ENCODE measurements around the gene MUS81. TPM values are rescaled to one million over a fixed set of nuclear protein-coding genes. Genes with fewer than 3 reads are reported as not detected.

Gene MUS81
- total and polyA plus RNA-seq, 3 experiments from 2014 or later, result 35.2 to 85.8 (median 84.7) TPM

DNA sequence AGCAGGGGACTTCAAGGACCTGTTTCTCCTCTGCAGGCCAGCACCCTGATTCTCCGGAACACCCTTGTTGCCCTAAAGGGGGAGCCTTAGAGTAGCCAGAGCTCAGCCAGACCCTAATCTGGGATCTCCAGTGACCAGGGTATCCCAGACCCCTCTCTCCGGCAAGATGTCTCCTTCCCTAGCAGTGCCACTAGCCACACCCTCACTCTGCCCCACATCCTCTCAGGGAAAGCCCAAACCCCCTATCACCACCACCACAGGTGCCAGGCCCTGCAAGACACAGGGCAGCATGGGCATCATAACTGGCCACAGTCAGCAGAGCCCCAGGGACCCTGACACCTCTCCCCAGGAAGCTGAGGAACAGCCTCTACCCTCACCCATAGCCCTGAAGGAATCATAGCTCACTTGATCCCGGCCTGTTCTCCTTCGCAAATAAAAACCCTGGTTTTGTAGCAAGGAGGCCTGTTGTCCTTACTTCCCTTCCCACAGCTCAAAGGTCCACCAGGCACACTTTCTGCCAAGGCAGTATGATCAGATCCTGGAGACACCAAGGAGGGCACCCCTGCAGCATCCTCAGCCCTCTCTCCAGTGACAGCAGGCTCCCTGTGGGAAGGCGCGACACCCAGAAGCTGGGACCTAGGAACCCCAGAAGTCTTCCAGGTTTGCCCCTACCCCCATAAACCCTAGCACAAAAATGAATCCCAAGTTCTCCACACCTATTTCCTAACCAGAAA is 6.8 kb upstream of the MUS81 start:
- Mint-ChIP-seq H3K36me3 (peaks cover 19 to 66% (median 24%) of the 10 kb centered on the region in 3 donors), H3K27ac (peak overlapping the region in 2 of 8 donors; percentile 43 to 71), H3K4me1 (peaks cover 40 to 48% (median 44%) of the 10 kb centered on the region in 3 donors), H3K27me3 (no peaks in the 10 kb centered on the region), H3K9me3 (no peaks in the 10 kb centered on the region), H3K4me3 (peak overlapping the region in 2 of 7 donors; percentile 50 to 81)
- no peak for DNase-seq
- Histone ChIP-seq H3K27me3 (ENCODE audit: insufficient read depth, low read length, poor library complexity, severe bottlenecking) (no peaks in the 10 kb centered on the region), H3K27ac (ENCODE audit: low read depth, low read length) (no peak overlapping the region), H3K36me3 (ENCODE audit: insufficient read depth, low read length) (peaks cover 46% of the 10 kb centered on the region), H3K4me1 (ENCODE audit: insufficient read depth, low read length) (peaks cover 40% of the 10 kb centered on the region), H3K4me3 (ENCODE audit: low read length) (no peak overlapping the region), H3K9me3 (ENCODE audit: low read length) (no peaks in the 10 kb centered on the region)
- POLR2A ChIA-PET, result no interaction called here
- CTCF ChIA-PET, result interaction anchor here (1.2 to 4.1 kb wide), 3 partner anchors 32 to 198 kb away, joined by 3 to 16 read pairs (median 3); no protein-coding TSS in a partner anchor

DNA sequence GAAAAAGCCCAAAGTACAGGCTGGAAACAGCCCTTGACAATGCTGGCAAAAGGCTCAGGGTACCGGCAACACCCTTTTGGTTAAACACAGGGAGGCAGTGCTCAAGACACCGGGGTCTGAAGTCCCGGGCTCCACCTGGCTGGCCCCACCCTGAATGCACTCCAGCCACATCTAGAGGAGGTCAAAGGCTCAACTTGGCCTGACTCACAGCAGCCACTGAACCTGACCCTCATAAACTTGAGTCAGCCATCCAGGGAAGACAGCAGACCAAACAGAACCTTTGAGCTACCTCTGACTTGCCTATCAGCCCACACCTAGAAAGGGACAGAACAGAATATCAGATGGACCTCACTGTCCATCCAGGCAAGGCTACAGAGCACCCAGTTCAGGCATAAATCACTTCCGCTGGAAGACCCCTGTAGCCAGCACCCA is 6.1 kb upstream of the MUS81 start:
- POLR2A ChIA-PET, result no interaction called here
- H3K27ac ChIP-seq (ENCODE audit: low read depth, low read length), result no peak overlapping the region

GRCh38 chr11:65854852-65855837 is 5.1 kb upstream of the MUS81 start:
- POLR2A ChIA-PET, result interaction anchor here (0.6 kb wide), 2 partner anchors 25 to 293 kb away, joined by 3 read pairs; no protein-coding TSS in a partner anchor
- no peaks in the 10 kb centered on the region for H3K9me3 ChIP-seq (ENCODE audit: low read length)

More for the DNA sequence above, 6.1 kb upstream of the MUS81 start:
- Histone ChIP-seq H3K36me3 (ENCODE audit: insufficient read depth, low read length) (peaks cover 46% of the 10 kb centered on the region), H3K9me3 (ENCODE audit: low read length) (no peaks in the 10 kb centered on the region), H3K4me1 (ENCODE audit: insufficient read depth, low read length) (peaks cover 47% of the 10 kb centered on the region), H3K27me3 (ENCODE audit: insufficient read depth, low read length, poor library complexity, severe bottlenecking) (no peaks in the 10 kb centered on the region), H3K4me3 (ENCODE audit: low read length) (no peak overlapping the region)
- Mint-ChIP-seq H3K27me3 (no peaks in the 10 kb centered on the region), H3K36me3 (peaks cover 19 to 66% (median 24%) of the 10 kb centered on the region in 3 donors), H3K27ac (peak overlapping the region in 5 of 8 donors; percentile 64 to 89 (median 71)), H3K4me3 (peak overlapping the region in 5 of 7 donors; percentile 50 to 81 (median 68)), H3K9me3 (no peaks in the 10 kb centered on the region), H3K4me1 (peaks cover 44 to 54% (median 51%) of the 10 kb centered on the region in 3 donors)
- no peak for DNase-seq
- CTCF ChIA-PET, result no interaction called here

DNA sequence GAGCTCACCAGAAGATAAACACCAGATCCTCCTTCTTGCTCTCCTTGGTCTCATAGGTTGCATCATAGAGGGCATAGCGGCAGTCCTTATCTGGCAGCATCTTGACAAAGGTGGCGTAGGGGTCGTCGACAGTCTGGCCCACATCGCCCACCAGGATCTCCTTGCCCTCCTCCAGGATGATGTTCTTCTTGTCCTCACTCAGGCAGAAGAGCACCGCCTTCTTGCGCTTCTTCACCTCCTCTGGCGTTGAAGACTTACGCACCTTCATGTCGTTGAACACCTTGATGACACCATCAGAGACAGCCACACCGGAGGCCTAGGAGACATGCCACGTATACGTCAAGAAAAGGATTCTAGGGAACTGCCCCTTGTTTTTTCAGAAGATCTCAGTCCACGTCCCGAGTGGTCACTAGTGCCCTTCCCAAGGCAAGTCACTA is 4.3 kb upstream of the MUS81 start:
- H3K27ac ChIP-seq (ENCODE audit: low read depth, low read length), result peak overlapping the region; percentile 78
- no peaks in the 10 kb centered on the region for H3K9me3 ChIP-seq (ENCODE audit: low read length)
- H3K27me3 Mint-ChIP-seq, result no peaks in the 10 kb centered on the region
- H3K4me1 ChIP-seq (ENCODE audit: insufficient read depth, low read length), result peaks cover 49% of the 10 kb centered on the region
- no peak for DNase-seq
- ChIA-PET POLR2A (interaction anchor here (0.6 to 2.5 kb wide), 4 partner anchors 22 to 570 kb away, joined by 3 to 7 read pairs (median 3); partner anchors contain the start of gene SNX32), CTCF (interaction anchor here (1.0 kb wide), 1 partner anchor 38 kb away, joined by 3 read pairs; no protein-coding TSS in a partner anchor)
- peak overlapping the region; percentile 94 for H3K4me3 ChIP-seq (ENCODE audit: low read length)
- H3K4me1 Mint-ChIP-seq, result peaks cover 53 to 65% (median 61%) of the 10 kb centered on the region in 3 donors
- no peaks in the 10 kb centered on the region for H3K9me3 Mint-ChIP-seq
- H3K27ac Mint-ChIP-seq, result peak overlapping the region; percentile 87 to 99 (median 92)
- peak overlapping the region; percentile 87 to 94 (median 92) for H3K4me3 Mint-ChIP-seq
- H3K36me3 ChIP-seq (ENCODE audit: insufficient read depth, low read length), result peaks cover 46% of the 10 kb centered on the region
- no peaks in the 10 kb centered on the region for H3K27me3 ChIP-seq (ENCODE audit: insufficient read depth, low read length, poor library complexity, severe bottlenecking)
- peaks cover 19 to 71% (median 24%) of the 10 kb centered on the region in 3 donors for H3K36me3 Mint-ChIP-seq

More at GRCh38 chr11:65854852-65855837, 5.1 kb upstream of the MUS81 start:
- peaks cover 47% of the 10 kb centered on the region for H3K4me1 ChIP-seq (ENCODE audit: insufficient read depth, low read length)
- Mint-ChIP-seq H3K9me3 (no peaks in the 10 kb centered on the region), H3K27me3 (no peaks in the 10 kb centered on the region), H3K4me3 (peak overlapping the region; percentile 87 to 94 (median 92)), H3K4me1 (peaks cover 52 to 61% (median 57%) of the 10 kb centered on the region in 3 donors), H3K36me3 (peaks cover 19 to 69% (median 24%) of the 10 kb centered on the region in 3 donors), H3K27ac (peak overlapping the region in 6 of 8 donors; percentile 70 to 93 (median 88))
- H3K27me3 ChIP-seq (ENCODE audit: insufficient read depth, low read length, poor library complexity, severe bottlenecking), result no peaks in the 10 kb centered on the region
- H3K36me3 ChIP-seq (ENCODE audit: insufficient read depth, low read length), result peaks cover 46% of the 10 kb centered on the region
- no peak for DNase-seq
- no peak overlapping the region for H3K27ac ChIP-seq (ENCODE audit: low read depth, low read length)
- CTCF ChIA-PET, result interaction anchor here (1.0 kb wide), 1 partner anchor 37 kb away, joined by 3 read pairs; no protein-coding TSS in a partner anchor
- no peak overlapping the region for H3K4me3 ChIP-seq (ENCODE audit: low read length)

DNA sequence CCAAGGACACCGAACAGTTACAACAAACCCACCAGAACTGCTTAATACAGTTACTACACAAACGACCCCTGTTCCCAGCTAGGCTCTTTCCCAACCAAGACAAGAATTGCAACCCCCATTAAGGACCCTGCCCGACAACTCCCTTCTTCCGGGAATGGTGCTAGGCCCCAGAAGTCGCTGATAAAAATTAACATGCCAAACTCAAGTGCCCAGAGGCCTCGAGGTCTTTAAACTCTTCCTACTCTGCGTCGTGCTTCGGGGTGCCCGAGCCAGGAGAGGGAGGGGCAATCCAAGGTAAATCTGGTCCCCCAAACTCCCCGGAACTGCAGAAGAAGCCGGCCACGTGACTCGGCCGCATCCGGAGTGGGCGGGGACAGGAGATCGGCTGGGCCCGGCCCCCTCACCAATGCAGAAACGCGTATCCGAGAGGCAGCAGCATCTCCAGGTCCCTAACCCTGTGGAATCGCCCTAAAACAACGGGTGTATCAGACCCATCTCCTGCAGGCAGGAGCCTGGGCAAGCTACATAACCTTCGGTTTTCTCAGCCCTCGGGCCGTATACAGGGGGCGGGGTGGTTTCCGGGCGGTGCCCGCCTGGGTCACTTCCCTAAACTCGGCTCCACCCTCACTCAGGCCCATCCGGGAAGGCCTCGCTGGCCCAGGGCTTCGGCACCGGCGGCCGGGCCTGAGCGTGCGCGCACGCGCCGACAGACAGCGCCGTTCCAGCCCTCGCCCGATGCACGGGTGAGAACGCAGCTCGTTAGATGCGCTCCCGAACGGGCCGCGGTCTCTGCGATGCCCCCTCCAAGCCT is 3.3 kb upstream of the MUS81 start:
- H3K27ac Mint-ChIP-seq, result peak overlapping the region; percentile 87 to 99 (median 92)
- H3K27ac ChIP-seq (ENCODE audit: low read depth, low read length), result peak overlapping the region; percentile 78
- H3K27me3 ChIP-seq (ENCODE audit: insufficient read depth, low read length, poor library complexity, severe bottlenecking), result no peaks in the 10 kb centered on the region
- peaks cover 18 to 70% (median 19%) of the 10 kb centered on the region in 3 donors for H3K36me3 Mint-ChIP-seq
- H3K9me3 ChIP-seq (ENCODE audit: low read length), result no peaks in the 10 kb centered on the region
- no peaks in the 10 kb centered on the region for H3K9me3 Mint-ChIP-seq
- peak overlapping the region; percentile 87 to 94 (median 92) for H3K4me3 Mint-ChIP-seq
- CTCF ChIA-PET, result interaction anchor here (1.6 to 24.5 kb wide), 2 partner anchors 31 to 364 kb away, joined by 3 to 560 read pairs; partner anchors contain the start of genes CCDC85B, CTSW and FIBP
- POLR2A ChIA-PET, result interaction anchor here (0.5 to 5.4 kb wide), 7 partner anchors 13 to 762 kb away, joined by 3 to 140 read pairs (median 7); partner anchors contain the start of genes CCDC85B, FIBP and SNX32
- H3K36me3 ChIP-seq (ENCODE audit: insufficient read depth, low read length), result peaks cover 40% of the 10 kb centered on the region
- peak; percentile 78 to 89 (median 84) for DNase-seq
- H3K27me3 Mint-ChIP-seq, result no peaks in the 10 kb centered on the region
- peaks cover 59 to 72% (median 65%) of the 10 kb centered on the region in 3 donors for H3K4me1 Mint-ChIP-seq
- peaks cover 58% of the 10 kb centered on the region for H3K4me1 ChIP-seq (ENCODE audit: insufficient read depth, low read length)
- H3K4me3 ChIP-seq (ENCODE audit: low read length), result peak overlapping the region; percentile 94

GRCh38 chr11:65857500-65857852 is 2.8 kb upstream of the MUS81 start:
- Histone ChIP-seq H3K27ac (ENCODE audit: low read depth, low read length) (peak overlapping the region; percentile 78), H3K4me3 (ENCODE audit: low read length) (peak overlapping the region; percentile 94), H3K27me3 (ENCODE audit: insufficient read depth, low read length, poor library complexity, severe bottlenecking) (no peaks in the 10 kb centered on the region), H3K4me1 (ENCODE audit: insufficient read depth, low read length) (peaks cover 64% of the 10 kb centered on the region), H3K9me3 (ENCODE audit: low read length) (no peaks in the 10 kb centered on the region), H3K36me3 (ENCODE audit: insufficient read depth, low read length) (peaks cover 46% of the 10 kb centered on the region)
- POLR2A ChIA-PET, result interaction anchor here (0.5 to 5.4 kb wide), 8 partner anchors 13 to 762 kb away, joined by 3 to 140 read pairs (median 7); partner anchors contain the start of genes CCDC85B, FIBP, PCNX3 and SNX32
- Mint-ChIP-seq H3K4me3 (peak overlapping the region; percentile 87 to 94 (median 92)), H3K36me3 (peaks cover 15 to 66% (median 18%) of the 10 kb centered on the region in 3 donors), H3K27ac (peak overlapping the region in 3 of 8 donors; percentile 50 to 95 (median 51)), H3K27me3 (no peaks in the 10 kb centered on the region), H3K9me3 (no peaks in the 10 kb centered on the region), H3K4me1 (peaks cover 57 to 70% (median 63%) of the 10 kb centered on the region in 3 donors)
- peak; percentile 60 to 81 (median 67) for DNase-seq
- CTCF ChIA-PET, result interaction anchor here (1.6 to 24.5 kb wide), 4 partner anchors 14 to 363 kb away, joined by 3 to 560 read pairs (median 46); partner anchors contain the start of genes CCDC85B, CTSW, EFEMP2 and FIBP
